HL-60 (cell line): Measurements from ENCODE around the gene NPC2.

Experiments
- CTCF ChIP-seq: IDR thresholded peaks from one replicate; pipeline ENCODE4 v1.5.1; 2011; ENCODE audit warnings: low read length, control low read depth, inconsistent platforms; ENCODE audit not compliant: insufficient read depth
- GABPA ChIP-seq: IDR thresholded peaks from 2 replicates; pipeline ENCODE4 v1.6.1; 2012; ENCODE audit warnings: low read depth
- POLR2AphosphoS5 ChIP-seq: IDR thresholded peaks from 2 replicates; pipeline ENCODE4 v1.6.1; 2012; ENCODE audit warnings: low read depth
- SPI1 ChIP-seq: IDR thresholded peaks from 2 replicates; pipeline ENCODE4 v1.6.1; 2012; ENCODE audit warnings: low read depth, mild to moderate bottlenecking, borderline replicate concordance
- TF ChIP-seq, protein P1 (sequence below): IDR thresholded peaks from 2 replicates; pipeline ENCODE4 v1.6.1; 2012; ENCODE audit warnings: low read depth; ENCODE audit not compliant: insufficient replicate concordance

- TF ChIP-seq CTCF (no peak), POLR2AphosphoS5 (no peak), GABPA (no peak), SPI1 (no peak)
- TF ChIP-seq, protein P1, sequence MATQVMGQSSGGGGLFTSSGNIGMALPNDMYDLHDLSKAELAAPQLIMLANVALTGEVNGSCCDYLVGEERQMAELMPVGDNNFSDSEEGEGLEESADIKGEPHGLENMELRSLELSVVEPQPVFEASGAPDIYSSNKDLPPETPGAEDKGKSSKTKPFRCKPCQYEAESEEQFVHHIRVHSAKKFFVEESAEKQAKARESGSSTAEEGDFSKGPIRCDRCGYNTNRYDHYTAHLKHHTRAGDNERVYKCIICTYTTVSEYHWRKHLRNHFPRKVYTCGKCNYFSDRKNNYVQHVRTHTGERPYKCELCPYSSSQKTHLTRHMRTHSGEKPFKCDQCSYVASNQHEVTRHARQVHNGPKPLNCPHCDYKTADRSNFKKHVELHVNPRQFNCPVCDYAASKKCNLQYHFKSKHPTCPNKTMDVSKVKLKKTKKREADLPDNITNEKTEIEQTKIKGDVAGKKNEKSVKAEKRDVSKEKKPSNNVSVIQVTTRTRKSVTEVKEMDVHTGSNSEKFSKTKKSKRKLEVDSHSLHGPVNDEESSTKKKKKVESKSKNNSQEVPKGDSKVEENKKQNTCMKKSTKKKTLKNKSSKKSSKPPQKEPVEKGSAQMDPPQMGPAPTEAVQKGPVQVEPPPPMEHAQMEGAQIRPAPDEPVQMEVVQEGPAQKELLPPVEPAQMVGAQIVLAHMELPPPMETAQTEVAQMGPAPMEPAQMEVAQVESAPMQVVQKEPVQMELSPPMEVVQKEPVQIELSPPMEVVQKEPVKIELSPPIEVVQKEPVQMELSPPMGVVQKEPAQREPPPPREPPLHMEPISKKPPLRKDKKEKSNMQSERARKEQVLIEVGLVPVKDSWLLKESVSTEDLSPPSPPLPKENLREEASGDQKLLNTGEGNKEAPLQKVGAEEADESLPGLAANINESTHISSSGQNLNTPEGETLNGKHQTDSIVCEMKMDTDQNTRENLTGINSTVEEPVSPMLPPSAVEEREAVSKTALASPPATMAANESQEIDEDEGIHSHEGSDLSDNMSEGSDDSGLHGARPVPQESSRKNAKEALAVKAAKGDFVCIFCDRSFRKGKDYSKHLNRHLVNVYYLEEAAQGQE = no peak
Measured at GRCh38 chr14:74533576-74533975, 40.5 kb upstream of the NPC2 start.
